WTC11 (cell line): Measurements from ENCODE around the gene IFT27. TPM values are rescaled to one million over a fixed set of nuclear protein-coding genes. Genes with fewer than 3 reads are reported as not detected.

Source experiments
- ATAC-seq: fragments of 200-7000 bp; cut with Tn5 transposase; 2 replicates; pipeline ENCODE4 v1.10.0; 2021; ENCODE audit warnings: mild to moderate bottlenecking, moderate library complexity
- Bru-seq: library from RNA; stranded (reverse); fragments of 400-500 nt; gene quantifications from one replicate; lab custom pipeline; 2021; lab: Mats Ljungman, UMichigan
- CTCF ChIA-PET: fragments of 300-600 bp; sonication (Branson Sonifier 250); formaldehyde crosslinking; loops from one replicate; lab custom pipeline; 2021; ENCODE audit warnings: antibody characterized with exemption; lab: Charles Lee
- POLR2A ChIA-PET: fragments of 350-600 bp; sonication (Branson Sonifier 250); formaldehyde crosslinking; loops from one replicate; lab custom pipeline; 2021; ENCODE audit warnings: antibody characterized with exemption; lab: Charles Lee
- DNase-seq: peaks from one replicate; pipeline ENCODE4 v3.0.0; 2021; ENCODE audit warnings: low spot score
- H3K27ac Mint-ChIP-seq: 2 replicates; pipeline ENCODE4 v1.8.0; 2021; ENCODE audit warnings: mixed read lengths
- H3K27me3 Mint-ChIP-seq: 2 replicates; pipeline ENCODE4 v1.8.0; 2021; ENCODE audit warnings: low read depth, mild to moderate bottlenecking, moderate library complexity, mixed read lengths
- H3K36me3 Mint-ChIP-seq: 2 replicates; pipeline ENCODE4 v1.8.0; 2021; ENCODE audit warnings: mixed read lengths
- H3K4me1 Mint-ChIP-seq: 2 replicates; pipeline ENCODE4 v1.8.0; 2022; ENCODE audit warnings: mixed read lengths
- H3K4me3 Mint-ChIP-seq: 2 replicates; pipeline ENCODE4 v1.8.0; 2021; ENCODE audit warnings: mild to moderate bottlenecking, moderate library complexity, mixed read lengths
- H3K9me3 Mint-ChIP-seq: 2 replicates; pipeline ENCODE4 v1.8.0; 2021; ENCODE audit warnings: mixed read lengths
- FOXP1 ChIP-seq: sonication (generic); formaldehyde crosslinking; IDR thresholded peaks from 2 replicates; pipeline ENCODE4 v1.8.0; 2022; ENCODE audit warnings: missing genetic modification reagents, mild to moderate bottlenecking, moderate library complexity, borderline replicate concordance
- HMGA2 ChIP-seq: fragments of 250-450 bp; sonication (Bioruptor Pico); IDR thresholded peaks from 2 replicates; pipeline ENCODE4 v1.4.0; 2021; ENCODE audit warnings: mild to moderate bottlenecking, moderate library complexity
- NFYB ChIP-seq: sonication (generic); formaldehyde crosslinking; conservative IDR thresholded peaks from 2 replicates; pipeline ENCODE4 v1.8.0; 2022; ENCODE audit warnings: low read depth, missing genetic modification reagents
- RORB ChIP-seq: fragments of 250-450 bp; sonication (Bioruptor Pico); IDR thresholded peaks from 2 replicates; pipeline ENCODE4 v1.9.0; 2021; ENCODE audit warnings: mild to moderate bottlenecking
- SMAD3 ChIP-seq: sonication (generic); formaldehyde crosslinking; IDR thresholded peaks from 2 replicates; pipeline ENCODE4 v1.8.0; 2022; ENCODE audit warnings: missing genetic modification reagents, mild to moderate bottlenecking, borderline replicate concordance
- SMAD4 ChIP-seq: sonication (generic); formaldehyde crosslinking; IDR thresholded peaks from 2 replicates; pipeline ENCODE4 v1.8.0; 2022; ENCODE audit warnings: mild to moderate bottlenecking, missing genetic modification reagents
- SP1 ChIP-seq: sonication (generic); formaldehyde crosslinking; conservative IDR thresholded peaks from 2 replicates; pipeline ENCODE4 v1.8.1; 2022; ENCODE audit warnings: missing genetic modification reagents
- ZNF138 ChIP-seq: sonication (generic); formaldehyde crosslinking; conservative IDR thresholded peaks from 2 replicates; pipeline ENCODE4 v1.8.1; 2022; ENCODE audit warnings: mild to moderate bottlenecking, moderate library complexity, missing genetic modification reagents
- long read RNA-seq, 3 experiments: library from RNA in 1 of 3; library from capped mRNA in 1 of 3; library from polyadenylated mRNA in 1 of 3; unstranded in 2 of 3; stranded (forward) in 1 of 3; transcript quantifications; one replicate each; pipeline ENCODE4 v2.0.0, GENCODE V29; 2021
- total RNA-seq: library from RNA; stranded (reverse); gene quantifications from 3 replicates; pipeline ENCODE4 v1.2.3, GENCODE V29; 2021
- TF ChIP-seq, protein P1 (sequence below): fragments of 250-450 bp; sonication (Bioruptor Pico); IDR thresholded peaks from 2 replicates; pipeline ENCODE4 v1.9.0; 2021; ENCODE audit warnings: mild to moderate bottlenecking
- TF ChIP-seq, protein P2 (sequence below): sonication (generic); formaldehyde crosslinking; IDR thresholded peaks from 2 replicates; pipeline ENCODE4 v1.8.0; 2022; ENCODE audit warnings: mild to moderate bottlenecking, missing genetic modification reagents
- TF ChIP-seq, protein P3 (sequence below): fragments of 250-450 bp; sonication (Bioruptor Pico); IDR thresholded peaks from 2 replicates; pipeline ENCODE4 v1.9.0; 2021; ENCODE audit warnings: moderate library complexity, mild to moderate bottlenecking, inconsistent platforms, borderline replicate concordance
- TF ChIP-seq, protein P4 (sequence below): sonication (generic); formaldehyde crosslinking; IDR thresholded peaks from 2 replicates; pipeline ENCODE4 v1.8.0; 2022; ENCODE audit warnings: missing genetic modification reagents
- TF ChIP-seq, protein P5 (sequence below): sonication (generic); formaldehyde crosslinking; IDR thresholded peaks from 2 replicates; pipeline ENCODE4 v1.8.0; 2023; ENCODE audit warnings: missing genetic modification reagents, mild to moderate bottlenecking, borderline replicate concordance
- TF ChIP-seq, protein P6 (sequence below): sonication (generic); formaldehyde crosslinking; IDR thresholded peaks from 2 replicates; pipeline ENCODE4 v1.8.1; 2022; ENCODE audit warnings: mild to moderate bottlenecking, missing genetic modification reagents, moderate library complexity, borderline replicate concordance
- TF ChIP-seq, protein P7 (sequence below): sonication (generic); formaldehyde crosslinking; IDR thresholded peaks from 2 replicates; pipeline ENCODE4 v1.8.1; 2023; ENCODE audit warnings: mild to moderate bottlenecking, missing genetic modification reagents

Gene IFT27, protein sequence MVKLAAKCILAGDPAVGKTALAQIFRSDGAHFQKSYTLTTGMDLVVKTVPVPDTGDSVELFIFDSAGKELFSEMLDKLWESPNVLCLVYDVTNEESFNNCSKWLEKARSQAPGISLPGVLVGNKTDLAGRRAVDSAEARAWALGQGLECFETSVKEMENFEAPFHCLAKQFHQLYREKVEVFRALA
- total RNA-seq (47.9 to 56.3 TPM (median 53.8 TPM) in 3 replicates), Bru-seq, nascent RNA (percentile 71 among the genes with signal in this experiment)
- long read RNA-seq, experiment 1, transcript IFT27-205 (7 exons, 1,095 nt): major isoform, 73 of 129 reads
- long read RNA-seq, experiment 1, partial matches to known transcripts: 17 of 129 reads
- long read RNA-seq, experiment 1, other reads (novel, unspliced or antisense): 39 of 129 reads
- long read RNA-seq, experiment 2, partial matches to known transcripts: 5 of 54 reads
- long read RNA-seq, experiment 2, other reads (novel, unspliced or antisense): 49 of 54 reads
- long read RNA-seq, experiment 3, transcript IFT27-205 (7 exons, 1,095 nt): major isoform, 47 of 61 reads
- long read RNA-seq, experiment 3, partial matches to known transcripts: 1 of 61 reads
- long read RNA-seq, experiment 3, other reads (novel, unspliced or antisense): 13 of 61 reads

DNA sequence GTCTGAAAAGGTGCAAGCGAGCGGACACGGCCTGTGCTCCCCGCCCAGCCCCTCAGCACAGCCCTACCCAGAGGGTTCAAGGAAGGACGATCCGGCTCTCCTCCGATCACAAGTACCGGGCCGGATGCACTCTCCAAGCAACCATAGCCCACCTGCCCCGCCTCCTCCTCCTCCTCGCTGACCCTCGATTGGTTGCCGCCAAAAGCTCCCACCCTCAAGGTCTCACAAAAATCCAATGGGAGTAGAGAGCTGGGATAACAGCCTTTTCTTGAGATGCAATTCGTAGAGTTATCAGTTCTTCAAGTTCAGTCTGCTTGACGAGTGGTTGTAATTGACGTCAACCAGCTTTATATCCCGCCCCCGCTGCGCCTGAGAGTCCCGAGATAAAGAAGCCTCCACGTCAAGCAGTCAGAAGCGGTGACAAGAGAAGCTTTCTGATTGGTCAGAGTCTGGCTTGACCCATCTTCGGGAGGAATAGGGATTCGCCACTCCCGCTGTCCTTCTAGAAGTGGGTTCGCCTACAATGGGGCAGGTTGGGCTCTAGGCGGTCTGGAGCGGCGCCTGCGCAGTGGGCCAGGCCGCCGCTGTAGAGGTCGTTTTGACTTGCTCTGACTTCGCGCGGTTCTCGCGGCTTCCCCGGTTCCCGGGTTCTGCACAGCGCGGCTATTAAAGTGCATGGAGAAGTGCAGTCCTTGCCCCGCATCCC is at the start of gene IFT27:
TSS of gene IFT27 (minus strand) at position 156 of the 706 bp plus-strand sequence. CDS start 412 bp downstream, outside the sequence.
- ATAC-seq (peak; percentile 96), DNase-seq (peak; percentile 97)
- Mint-ChIP-seq H3K36me3 (peaks cover 33% of the 10 kb centered on the region), H3K9me3 (peaks cover 24% of the 10 kb centered on the region), H3K4me1 (peaks cover 13% of the 10 kb centered on the region), H3K4me3 (peak within 1 kb of the TSS; percentile 91), H3K27me3 (peaks cover 30% of the 10 kb centered on the region), H3K27ac (peak within 1 kb of the TSS; percentile 93)
- POLR2A ChIA-PET: interaction anchor here (0.6 to 1.5 kb wide), 5 partner anchors 10 to 412 kb away, joined by 3 to 4 read pairs (median 3); partner anchors contain the start of gene C1QTNF6
- CTCF ChIA-PET: interaction anchor here (0.5 to 4.1 kb wide), 26 partner anchors 10 to 696 kb away, joined by 3 to 58 read pairs (median 4); no protein-coding TSS in a partner anchor
- TF ChIP-seq SP1 (CRISPR knock-in tag) (peak; percentile 34; the same call in 1 of the 2 replicates), NFYB (CRISPR knock-in tag) (peak; percentile 94)
- TF ChIP-seq, protein P1, sequence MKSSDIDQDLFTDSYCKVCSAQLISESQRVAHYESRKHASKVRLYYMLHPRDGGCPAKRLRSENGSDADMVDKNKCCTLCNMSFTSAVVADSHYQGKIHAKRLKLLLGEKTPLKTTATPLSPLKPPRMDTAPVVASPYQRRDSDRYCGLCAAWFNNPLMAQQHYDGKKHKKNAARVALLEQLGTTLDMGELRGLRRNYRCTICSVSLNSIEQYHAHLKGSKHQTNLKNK (CRISPR knock-in tag): no peak
- TF ChIP-seq, protein P2, sequence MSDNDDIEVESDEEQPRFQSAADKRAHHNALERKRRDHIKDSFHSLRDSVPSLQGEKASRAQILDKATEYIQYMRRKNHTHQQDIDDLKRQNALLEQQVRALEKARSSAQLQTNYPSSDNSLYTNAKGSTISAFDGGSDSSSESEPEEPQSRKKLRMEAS: peak; percentile 77; the same call in 1 of the 2 replicates

DNA sequence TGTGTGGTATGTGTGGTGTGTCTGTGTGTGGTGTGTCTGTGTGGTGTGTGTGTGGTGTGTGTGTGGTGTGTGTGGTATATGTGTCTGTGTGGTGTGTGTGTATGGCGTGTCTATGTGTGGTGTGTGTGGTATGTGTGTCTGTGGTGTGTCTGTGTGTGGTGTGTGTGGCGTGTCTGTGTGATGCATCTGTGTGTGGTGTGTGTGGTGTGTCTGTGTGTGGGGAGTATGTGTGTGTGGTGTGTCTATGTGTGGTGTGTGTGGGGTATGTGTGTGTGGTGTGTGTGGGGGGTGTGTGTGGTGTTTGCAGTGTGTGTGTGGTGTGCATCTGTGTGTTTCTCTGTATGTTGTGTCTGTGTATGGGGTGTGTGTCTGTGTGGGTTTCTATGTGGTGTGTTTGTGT is 48.7 kb upstream of the IFT27 start:
- ATAC-seq (no peak), DNase-seq (no peak)
- peaks cover 16% of the 10 kb centered on the region for H3K4me1 Mint-ChIP-seq
- H3K27me3 Mint-ChIP-seq: no peaks in the 10 kb centered on the region; the same call in 1 of the 2 replicates
- ChIA-PET CTCF (no interaction called here), POLR2A (no interaction called here)
- no peak overlapping the region for H3K4me3 Mint-ChIP-seq
- H3K27ac Mint-ChIP-seq: no peak overlapping the region
- H3K9me3 Mint-ChIP-seq: no peaks in the 10 kb centered on the region
- no peaks in the 10 kb centered on the region for H3K36me3 Mint-ChIP-seq
- TF ChIP-seq SP1 (CRISPR knock-in tag) (no peak), SMAD3 (no peak), ZNF138 (no peak), HMGA2 (CRISPR knock-in tag) (no peak), FOXP1 (CRISPR knock-in tag) (no peak), SMAD4 (CRISPR knock-in tag) (no peak), RORB (CRISPR knock-in tag) (no peak)
- TF ChIP-seq, protein P3, sequence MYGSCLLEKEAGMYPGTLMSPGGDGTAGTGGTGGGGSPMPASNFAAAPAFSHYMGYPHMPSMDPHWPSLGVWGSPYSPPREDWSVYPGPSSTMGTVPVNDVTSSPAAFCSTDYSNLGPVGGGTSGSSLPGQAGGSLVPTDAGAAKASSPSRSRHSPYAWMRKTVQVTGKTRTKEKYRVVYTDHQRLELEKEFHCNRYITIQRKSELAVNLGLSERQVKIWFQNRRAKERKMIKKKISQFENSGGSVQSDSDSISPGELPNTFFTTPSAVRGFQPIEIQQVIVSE (CRISPR knock-in tag): no peak
- TF ChIP-seq, protein P4, sequence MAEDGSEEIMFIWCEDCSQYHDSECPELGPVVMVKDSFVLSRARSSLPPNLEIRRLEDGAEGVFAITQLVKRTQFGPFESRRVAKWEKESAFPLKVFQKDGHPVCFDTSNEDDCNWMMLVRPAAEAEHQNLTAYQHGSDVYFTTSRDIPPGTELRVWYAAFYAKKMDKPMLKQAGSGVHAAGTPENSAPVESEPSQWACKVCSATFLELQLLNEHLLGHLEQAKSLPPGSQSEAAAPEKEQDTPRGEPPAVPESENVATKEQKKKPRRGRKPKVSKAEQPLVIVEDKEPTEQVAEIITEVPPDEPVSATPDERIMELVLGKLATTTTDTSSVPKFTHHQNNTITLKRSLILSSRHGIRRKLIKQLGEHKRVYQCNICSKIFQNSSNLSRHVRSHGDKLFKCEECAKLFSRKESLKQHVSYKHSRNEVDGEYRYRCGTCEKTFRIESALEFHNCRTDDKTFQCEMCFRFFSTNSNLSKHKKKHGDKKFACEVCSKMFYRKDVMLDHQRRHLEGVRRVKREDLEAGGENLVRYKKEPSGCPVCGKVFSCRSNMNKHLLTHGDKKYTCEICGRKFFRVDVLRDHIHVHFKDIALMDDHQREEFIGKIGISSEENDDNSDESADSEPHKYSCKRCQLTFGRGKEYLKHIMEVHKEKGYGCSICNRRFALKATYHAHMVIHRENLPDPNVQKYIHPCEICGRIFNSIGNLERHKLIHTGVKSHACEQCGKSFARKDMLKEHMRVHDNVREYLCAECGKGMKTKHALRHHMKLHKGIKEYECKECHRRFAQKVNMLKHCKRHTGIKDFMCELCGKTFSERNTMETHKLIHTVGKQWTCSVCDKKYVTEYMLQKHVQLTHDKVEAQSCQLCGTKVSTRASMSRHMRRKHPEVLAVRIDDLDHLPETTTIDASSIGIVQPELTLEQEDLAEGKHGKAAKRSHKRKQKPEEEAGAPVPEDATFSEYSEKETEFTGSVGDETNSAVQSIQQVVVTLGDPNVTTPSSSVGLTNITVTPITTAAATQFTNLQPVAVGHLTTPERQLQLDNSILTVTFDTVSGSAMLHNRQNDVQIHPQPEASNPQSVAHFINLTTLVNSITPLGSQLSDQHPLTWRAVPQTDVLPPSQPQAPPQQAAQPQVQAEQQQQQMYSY: no peak
- TF ChIP-seq, protein P5, sequence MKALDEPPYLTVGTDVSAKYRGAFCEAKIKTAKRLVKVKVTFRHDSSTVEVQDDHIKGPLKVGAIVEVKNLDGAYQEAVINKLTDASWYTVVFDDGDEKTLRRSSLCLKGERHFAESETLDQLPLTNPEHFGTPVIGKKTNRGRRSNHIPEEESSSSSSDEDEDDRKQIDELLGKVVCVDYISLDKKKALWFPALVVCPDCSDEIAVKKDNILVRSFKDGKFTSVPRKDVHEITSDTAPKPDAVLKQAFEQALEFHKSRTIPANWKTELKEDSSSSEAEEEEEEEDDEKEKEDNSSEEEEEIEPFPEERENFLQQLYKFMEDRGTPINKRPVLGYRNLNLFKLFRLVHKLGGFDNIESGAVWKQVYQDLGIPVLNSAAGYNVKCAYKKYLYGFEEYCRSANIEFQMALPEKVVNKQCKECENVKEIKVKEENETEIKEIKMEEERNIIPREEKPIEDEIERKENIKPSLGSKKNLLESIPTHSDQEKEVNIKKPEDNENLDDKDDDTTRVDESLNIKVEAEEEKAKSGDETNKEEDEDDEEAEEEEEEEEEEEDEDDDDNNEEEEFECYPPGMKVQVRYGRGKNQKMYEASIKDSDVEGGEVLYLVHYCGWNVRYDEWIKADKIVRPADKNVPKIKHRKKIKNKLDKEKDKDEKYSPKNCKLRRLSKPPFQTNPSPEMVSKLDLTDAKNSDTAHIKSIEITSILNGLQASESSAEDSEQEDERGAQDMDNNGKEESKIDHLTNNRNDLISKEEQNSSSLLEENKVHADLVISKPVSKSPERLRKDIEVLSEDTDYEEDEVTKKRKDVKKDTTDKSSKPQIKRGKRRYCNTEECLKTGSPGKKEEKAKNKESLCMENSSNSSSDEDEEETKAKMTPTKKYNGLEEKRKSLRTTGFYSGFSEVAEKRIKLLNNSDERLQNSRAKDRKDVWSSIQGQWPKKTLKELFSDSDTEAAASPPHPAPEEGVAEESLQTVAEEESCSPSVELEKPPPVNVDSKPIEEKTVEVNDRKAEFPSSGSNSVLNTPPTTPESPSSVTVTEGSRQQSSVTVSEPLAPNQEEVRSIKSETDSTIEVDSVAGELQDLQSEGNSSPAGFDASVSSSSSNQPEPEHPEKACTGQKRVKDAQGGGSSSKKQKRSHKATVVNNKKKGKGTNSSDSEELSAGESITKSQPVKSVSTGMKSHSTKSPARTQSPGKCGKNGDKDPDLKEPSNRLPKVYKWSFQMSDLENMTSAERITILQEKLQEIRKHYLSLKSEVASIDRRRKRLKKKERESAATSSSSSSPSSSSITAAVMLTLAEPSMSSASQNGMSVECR (CRISPR knock-in tag): no peak
- TF ChIP-seq, protein P6, sequence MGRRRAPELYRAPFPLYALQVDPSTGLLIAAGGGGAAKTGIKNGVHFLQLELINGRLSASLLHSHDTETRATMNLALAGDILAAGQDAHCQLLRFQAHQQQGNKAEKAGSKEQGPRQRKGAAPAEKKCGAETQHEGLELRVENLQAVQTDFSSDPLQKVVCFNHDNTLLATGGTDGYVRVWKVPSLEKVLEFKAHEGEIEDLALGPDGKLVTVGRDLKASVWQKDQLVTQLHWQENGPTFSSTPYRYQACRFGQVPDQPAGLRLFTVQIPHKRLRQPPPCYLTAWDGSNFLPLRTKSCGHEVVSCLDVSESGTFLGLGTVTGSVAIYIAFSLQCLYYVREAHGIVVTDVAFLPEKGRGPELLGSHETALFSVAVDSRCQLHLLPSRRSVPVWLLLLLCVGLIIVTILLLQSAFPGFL (CRISPR knock-in tag): no peak
- TF ChIP-seq, protein P7, sequence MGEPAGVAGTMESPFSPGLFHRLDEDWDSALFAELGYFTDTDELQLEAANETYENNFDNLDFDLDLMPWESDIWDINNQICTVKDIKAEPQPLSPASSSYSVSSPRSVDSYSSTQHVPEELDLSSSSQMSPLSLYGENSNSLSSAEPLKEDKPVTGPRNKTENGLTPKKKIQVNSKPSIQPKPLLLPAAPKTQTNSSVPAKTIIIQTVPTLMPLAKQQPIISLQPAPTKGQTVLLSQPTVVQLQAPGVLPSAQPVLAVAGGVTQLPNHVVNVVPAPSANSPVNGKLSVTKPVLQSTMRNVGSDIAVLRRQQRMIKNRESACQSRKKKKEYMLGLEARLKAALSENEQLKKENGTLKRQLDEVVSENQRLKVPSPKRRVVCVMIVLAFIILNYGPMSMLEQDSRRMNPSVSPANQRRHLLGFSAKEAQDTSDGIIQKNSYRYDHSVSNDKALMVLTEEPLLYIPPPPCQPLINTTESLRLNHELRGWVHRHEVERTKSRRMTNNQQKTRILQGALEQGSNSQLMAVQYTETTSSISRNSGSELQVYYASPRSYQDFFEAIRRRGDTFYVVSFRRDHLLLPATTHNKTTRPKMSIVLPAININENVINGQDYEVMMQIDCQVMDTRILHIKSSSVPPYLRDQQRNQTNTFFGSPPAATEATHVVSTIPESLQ (CRISPR knock-in tag): no peak
